HCT116 (cell line): Measurements from ENCODE around the gene RIMKLA. TPM values are rescaled to one million over a fixed set of nuclear protein-coding genes. Genes with fewer than 3 reads are reported as not detected.

Source experiments
- ATAC-seq: fragments of 200-7000 bp; cut with Tn5 transposase; 2 replicates; pipeline ENCODE4 v1.9.1; 2020; ENCODE audit warnings: mild to moderate bottlenecking, moderate library complexity
- BruUV-seq: library from RNA; stranded (reverse); fragments of 400-500 nt; replicated peaks from 2 replicates; lab custom pipeline; 2021; lab: Mats Ljungman, UMichigan
- CTCF ChIA-PET: fragments of 300-600 bp; sonication (Branson Sonifier 250); formaldehyde crosslinking; loops from one replicate; lab custom pipeline; 2021; ENCODE audit warnings: antibody characterized with exemption; lab: Charles Lee
- POLR2A ChIA-PET: fragments of 300-600, 350-600 bp; sonication (Branson Sonifier 250); formaldehyde crosslinking; loops from one replicate; lab custom pipeline; 2021; ENCODE audit warnings: antibody characterized with exemption; lab: Charles Lee
- RAD21 ChIA-PET, 2 experiments: fragments of 300-600 bp; sonication (Branson Sonifier 250); formaldehyde crosslinking; loops; one replicate each; lab custom pipeline; 2023; ENCODE audit warnings: low total read pairs in 2 of 2; ENCODE audit not compliant: uncharacterized antibody in 2 of 2, unreplicated experiment in 2 of 2, low non-redundant PET in 1 of 2; lab: Charles Lee
- DNase-seq: peaks from one replicate; pipeline ENCODE4 v3.0.0-alpha.2; 2010; ENCODE audit warnings: low read depth, low spot score
- H2AFZ ChIP-seq: fragments of 200-600 bp; shearing (Covaris generic), sonication (generic); 2 replicates; pipeline ENCODE4 v1.6.1; 2017; ENCODE audit warnings: low read depth, mixed run types, mixed read lengths, antibody characterized with exemption, low read length; ENCODE audit not compliant: poor library complexity, severe bottlenecking
- H3K27ac ChIP-seq: 2 replicates; pipeline ENCODE4 v1.5.1; 2012; ENCODE audit warnings: low read depth, low read length
- H3K27me3 ChIP-seq: fragments of 200-600 bp; sonication (generic); 2 replicates; pipeline ENCODE4 v1.6.1; 2016; ENCODE audit warnings: mixed run types, low read length, mixed read lengths; ENCODE audit not compliant: insufficient read depth
- H3K36me3 ChIP-seq, 2 experiments: fragments of 200-500 bp in 1 of 2; fragments of 200-600 bp in 1 of 2; sonication (Bioruptor generic) in 1 of 2; sonication (generic) in 1 of 2; 2 replicates each; pipeline versions ENCODE4 v1.5.1 to v1.6.1; 2014 to 2016; ENCODE audit warnings: low read length in 2 of 2, inconsistent platforms in 1 of 2, mixed read lengths in 1 of 2, mixed run types in 1 of 2; ENCODE audit not compliant: insufficient read depth in 2 of 2, control insufficient read depth in 1 of 2
- H3K4me1 ChIP-seq, 2 experiments: fragments of 200-600 bp in 1 of 2; sonication (generic) in 1 of 2; 2 replicates each; pipeline versions ENCODE4 v1.5.1 to v1.6.1; 2012 to 2017; ENCODE audit warnings: low read length in 2 of 2, inconsistent platforms in 1 of 2, mild to moderate bottlenecking in 1 of 2, mixed read lengths in 1 of 2, mixed run types in 1 of 2, moderate library complexity in 1 of 2; ENCODE audit not compliant: insufficient read depth in 2 of 2, control insufficient read depth in 1 of 2
- H3K4me2 ChIP-seq: fragments of 200-600 bp; sonication (generic); 2 replicates; pipeline ENCODE4 v1.6.1; 2017; ENCODE audit warnings: mixed run types, low read length, mixed read lengths
- H3K4me3 ChIP-seq, 2 experiments: fragments of 200-600 bp in 1 of 2; sonication (generic) in 1 of 2; replicated peaks in 1 of 2; 2 replicates each; pipeline ENCODE4 v1.5.1; 2011 to 2016; ENCODE audit warnings: low read length in 2 of 2, control low read depth in 1 of 2, low read depth in 1 of 2, mild to moderate bottlenecking in 1 of 2, mixed read lengths in 1 of 2, mixed run types in 1 of 2
- H3K79me2 ChIP-seq: fragments of 200-600 bp; sonication (generic); 2 replicates; pipeline ENCODE4 v1.6.1; 2017; ENCODE audit warnings: mild to moderate bottlenecking, mixed run types, low read length, moderate library complexity, mixed read lengths; ENCODE audit not compliant: insufficient read depth
- H3K9ac ChIP-seq: fragments of 200-600 bp; sonication (generic); 2 replicates; pipeline ENCODE4 v1.6.1; 2016; ENCODE audit warnings: low read length, mixed read lengths
- H3K9me2 ChIP-seq: fragments of 200-600 bp; sonication (generic), shearing (Covaris generic); 2 replicates; pipeline ENCODE4 v1.6.1; 2017; ENCODE audit warnings: mixed run types, mild to moderate bottlenecking, moderate library complexity; ENCODE audit not compliant: insufficient read depth
- H3K9me3 ChIP-seq, 2 experiments: fragments of 200-500 bp in 1 of 2; fragments of 200-600 bp in 1 of 2; sonication (Bioruptor generic) in 1 of 2; sonication (generic) in 1 of 2; 2 replicates each; pipeline ENCODE4 v1.6.1; 2014 to 2017; ENCODE audit warnings: low read length in 2 of 2, mixed read lengths in 2 of 2, inconsistent platforms in 1 of 2, low read depth in 1 of 2, mild to moderate bottlenecking in 1 of 2, mixed run types in 1 of 2, moderate library complexity in 1 of 2; ENCODE audit not compliant: control insufficient read depth in 1 of 2, insufficient read depth in 1 of 2
- H4K20me1 ChIP-seq: fragments of 200-600 bp; sonication (generic), shearing (Covaris generic); 2 replicates; pipeline ENCODE4 v1.6.1; 2017; ENCODE audit warnings: mixed run types, mild to moderate bottlenecking, moderate library complexity; ENCODE audit not compliant: insufficient read depth
- ATF3 ChIP-seq: IDR thresholded peaks from 2 replicates; pipeline ENCODE4 v1.6.1; 2012
- CBX3 ChIP-seq: IDR thresholded peaks from 2 replicates; pipeline ENCODE4 v1.6.1; 2012; ENCODE audit warnings: low read depth
- EZH2 ChIP-seq: fragments of 200-600 bp; sonication (generic); IDR thresholded peaks from 2 replicates; pipeline ENCODE4 v1.6.1; 2017; ENCODE audit warnings: antibody characterized with exemption, mixed run types
- JUND ChIP-seq: IDR thresholded peaks from 2 replicates; pipeline ENCODE4 v1.6.1; 2012
- POLR2A ChIP-seq: IDR thresholded peaks from 2 replicates; pipeline ENCODE4 v1.7.0; 2011; ENCODE audit warnings: borderline replicate concordance; ENCODE audit not compliant: insufficient read depth, insufficient read length; ENCODE audit errors: extremely low read depth
- ZNF274 ChIP-seq: fragments of 200-500 bp; sonication (Bioruptor generic); IDR thresholded peaks from 2 replicates; pipeline ENCODE4 v1.6.1; 2014; ENCODE audit warnings: mild to moderate bottlenecking, low read depth, low read length, inconsistent platforms
- intact Hi-C: fragments of 100-400 bp; cut with micrococcal nuclease; formaldehyde crosslinking; loops from 2 replicates; pipeline ENCODE4 v1.10.0; 2022
- total RNA-seq: library from RNA; stranded (reverse); gene quantifications from one replicate; pipeline ENCODE4 v1.2.1, GENCODE V29; 2021; ENCODE audit not compliant: unreplicated experiment
- TF ChIP-seq, protein P1 (sequence below), 3 experiments: fragments of 200-600 bp in 1 of 3; sonication (generic) in 1 of 3; IDR thresholded peaks in 2 of 3; conservative IDR thresholded peaks in 1 of 3; 2 replicates each; pipeline ENCODE4 v1.5.1; 2012 to 2017; ENCODE audit warnings: low read depth in 2 of 3, low read length in 2 of 3, antibody characterized with exemption in 1 of 3, borderline replicate concordance in 1 of 3, control low read depth in 1 of 3, mild to moderate bottlenecking in 1 of 3, mixed read lengths in 1 of 3, mixed run types in 1 of 3, moderate library complexity in 1 of 3; ENCODE audit not compliant: insufficient read depth in 1 of 3

Gene RIMKLA
- total RNA-seq, 1 experiment from 2014 or later: 4.9 TPM

GRCh38 chr1:42422737-42423136 is 42.1 kb downstream of the RIMKLA start:
- TF ChIP-seq POLR2A (no peak), JUND (no peak), ZNF274 (no peak), EZH2 (no peak), CBX3 (no peak)
- H3K9ac ChIP-seq: no peak overlapping the region
- BruUV-seq: no TSS peak
- RAD21 ChIA-PET: no interaction called here
- DNase-seq (no peak), ATAC-seq (no peak)
- CTCF ChIA-PET: no interaction called here
- H3K9me3 ChIP-seq: no peaks in the 10 kb centered on the region
- H2AFZ ChIP-seq: no peak overlapping the region
- H4K20me1 ChIP-seq: no peaks in the 10 kb centered on the region
- no peaks in the 10 kb centered on the region for H3K36me3 ChIP-seq
- no peaks in the 10 kb centered on the region for H3K4me1 ChIP-seq
- no peak overlapping the region for H3K4me2 ChIP-seq
- intact Hi-C loops: no loop called here
- no peak overlapping the region for H3K27ac ChIP-seq
- H3K4me3 ChIP-seq: no peak overlapping the region
- no peaks in the 10 kb centered on the region for H3K79me2 ChIP-seq
- H3K27me3 ChIP-seq: no peaks in the 10 kb centered on the region
- POLR2A ChIA-PET: no interaction called here
- no peaks in the 10 kb centered on the region for H3K9me2 ChIP-seq

DNA sequence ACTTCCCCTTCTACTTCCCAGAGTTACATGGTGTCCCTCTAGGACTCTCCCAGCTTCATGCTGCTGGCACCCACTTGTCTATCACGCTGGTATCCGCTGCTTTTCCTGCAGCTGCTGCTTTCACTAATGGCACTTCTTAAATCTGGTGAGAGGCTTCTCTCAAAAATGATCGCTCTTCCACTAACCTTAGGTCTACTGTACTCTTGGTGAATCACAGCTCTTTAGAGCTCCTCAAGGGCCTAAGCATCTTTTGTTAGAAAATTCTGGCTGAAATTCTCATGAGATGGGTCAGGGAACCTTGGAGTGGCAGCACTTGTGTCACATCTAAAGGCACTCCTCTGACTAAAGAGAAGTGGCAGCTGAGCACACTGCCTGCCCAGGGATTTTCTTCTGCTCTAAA is 43.1 kb downstream of the RIMKLA start:
- H4K20me1 ChIP-seq: no peaks in the 10 kb centered on the region
- ChIA-PET POLR2A (no interaction called here), RAD21 (no interaction called here), CTCF (no interaction called here)
- BruUV-seq: no TSS peak
- H3K9me3 ChIP-seq: no peaks in the 10 kb centered on the region
- no peak for DNase-seq
- H3K9me2 ChIP-seq: no peaks in the 10 kb centered on the region
- ATAC-seq: no peak
- no peak overlapping the region for H3K4me2 ChIP-seq
- no peak overlapping the region for H2AFZ ChIP-seq
- H3K79me2 ChIP-seq: no peaks in the 10 kb centered on the region
- no peak overlapping the region for H3K9ac ChIP-seq
- no peak overlapping the region for H3K27ac ChIP-seq
- H3K27me3 ChIP-seq: no peaks in the 10 kb centered on the region
- no peak for TF ChIP-seq ZNF274
- TF ChIP-seq, protein P1, sequence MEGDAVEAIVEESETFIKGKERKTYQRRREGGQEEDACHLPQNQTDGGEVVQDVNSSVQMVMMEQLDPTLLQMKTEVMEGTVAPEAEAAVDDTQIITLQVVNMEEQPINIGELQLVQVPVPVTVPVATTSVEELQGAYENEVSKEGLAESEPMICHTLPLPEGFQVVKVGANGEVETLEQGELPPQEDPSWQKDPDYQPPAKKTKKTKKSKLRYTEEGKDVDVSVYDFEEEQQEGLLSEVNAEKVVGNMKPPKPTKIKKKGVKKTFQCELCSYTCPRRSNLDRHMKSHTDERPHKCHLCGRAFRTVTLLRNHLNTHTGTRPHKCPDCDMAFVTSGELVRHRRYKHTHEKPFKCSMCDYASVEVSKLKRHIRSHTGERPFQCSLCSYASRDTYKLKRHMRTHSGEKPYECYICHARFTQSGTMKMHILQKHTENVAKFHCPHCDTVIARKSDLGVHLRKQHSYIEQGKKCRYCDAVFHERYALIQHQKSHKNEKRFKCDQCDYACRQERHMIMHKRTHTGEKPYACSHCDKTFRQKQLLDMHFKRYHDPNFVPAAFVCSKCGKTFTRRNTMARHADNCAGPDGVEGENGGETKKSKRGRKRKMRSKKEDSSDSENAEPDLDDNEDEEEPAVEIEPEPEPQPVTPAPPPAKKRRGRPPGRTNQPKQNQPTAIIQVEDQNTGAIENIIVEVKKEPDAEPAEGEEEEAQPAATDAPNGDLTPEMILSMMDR (IDR thresholded peaks at IDR 0.05 in 2 of 3, conservative IDR thresholded peaks at IDR 0.05 in 1 of 3; ENCODE audit: borderline replicate concordance in 1 of 3, insufficient read depth in 1 of 3, low read depth in 2 of 3, low read length in 2 of 3): no peak
- TF ChIP-seq ATF3: no peak
- no peak overlapping the region for H3K4me3 ChIP-seq
- no peaks in the 10 kb centered on the region for H3K36me3 ChIP-seq
- intact Hi-C loops: no loop called here
- no peaks in the 10 kb centered on the region for H3K4me1 ChIP-seq
